HepG2 (cell line): ENCODE measurements around the gene DRD3. TPM values are rescaled to one million over a fixed set of nuclear protein-coding genes. Genes with fewer than 3 reads are reported as not detected.

Source experiments
- ATAC-seq: fragments of 200-7000 bp; cut with Tn5 transposase; 3 replicates; pipeline ENCODE4 v1.9.1; 2020; ENCODE audit warnings: mild to moderate bottlenecking, moderate library complexity
- BruUV-seq: library from RNA; stranded (reverse); fragments of 400-500 nt; replicated peaks from 2 replicates; lab custom pipeline; 2021; lab: Mats Ljungman, UMichigan
- CTCF ChIA-PET: fragments of 300-600 bp; formaldehyde crosslinking; extraction: SDS; loops from one replicate; lab custom pipeline; 2021; ENCODE audit warnings: low total read pairs, inconsistent platforms, low intra/inter-chr PET ratio; lab: Yijun Ruan, JAX
- POLR2A ChIA-PET: fragments of 350-600 bp; sonication (Branson Sonifier 250); formaldehyde crosslinking; loops from one replicate; lab custom pipeline; 2020; ENCODE audit warnings: antibody characterized with exemption, inconsistent platforms; lab: Yijun Ruan, JAX
- DNase-seq: peaks from one replicate; pipeline ENCODE4 v3.0.0-alpha.2; 2015; ENCODE audit warnings: low spot score
- FAIRE-seq: peaks from 3 replicates; lab custom pipeline; 2011; peaks lifted over from hg19 to GRCh38; lab: Jason Lieb, UNC
- H2AFZ ChIP-seq: one replicate; pipeline ENCODE4 v1.6.1; 2011; ENCODE audit warnings: low read length, inconsistent platforms
- H3K27ac ChIP-seq: fragments of 300-600 bp; 3 replicates; pipeline ENCODE4 v1.8.0; 2011; ENCODE audit warnings: mixed run types, mild to moderate bottlenecking, mixed read lengths, low read length, inconsistent platforms; ENCODE audit not compliant: insufficient read depth; ENCODE audit errors: extremely low read length
- H3K27me3 ChIP-seq, 2 experiments: fragments of 200-600 bp in 1 of 2; 2 replicates in 1 of 2; 3 replicates in 1 of 2; pipeline versions ENCODE4 v1.6.0 to v1.8.0; 2011; ENCODE audit warnings: low read length in 2 of 2, mild to moderate bottlenecking in 2 of 2, moderate library complexity in 2 of 2, inconsistent platforms in 1 of 2; ENCODE audit not compliant: insufficient read depth in 2 of 2, control insufficient read depth in 1 of 2
- H3K36me3 ChIP-seq, 2 experiments: fragments of 200-600 bp in 1 of 2; replicated peaks in 1 of 2; 2 replicates in 1 of 2; 3 replicates in 1 of 2; pipeline versions ENCODE4 v1.5.1 to v1.8.0; 2011; ENCODE audit warnings: low read length in 2 of 2, inconsistent platforms in 1 of 2; ENCODE audit not compliant: insufficient read depth in 2 of 2, control insufficient read depth in 1 of 2
- H3K4me1 ChIP-seq: 2 replicates; pipeline ENCODE4 v1.5.1; 2012; ENCODE audit warnings: low read length, inconsistent platforms; ENCODE audit not compliant: insufficient read depth
- H3K4me2 ChIP-seq: 2 replicates; pipeline ENCODE4 v1.6.0; 2011; ENCODE audit warnings: low read depth, low read length, inconsistent platforms
- H3K4me3 ChIP-seq, 3 experiments: fragments of 200-600 bp in 1 of 3; sonication (generic), shearing (Covaris generic) in 1 of 3; replicated peaks in 1 of 3; 2 replicates each; pipeline ENCODE4 v1.5.1; 2011 to 2016; ENCODE audit warnings: low read length in 3 of 3, inconsistent platforms in 2 of 3, low read depth in 2 of 3, mild to moderate bottlenecking in 2 of 3, control low read depth in 1 of 3, mixed read lengths in 1 of 3; ENCODE audit not compliant: insufficient read depth in 1 of 3
- H3K79me2 ChIP-seq: one replicate; pipeline ENCODE4 v1.6.1; 2011; ENCODE audit warnings: low read length, inconsistent platforms; ENCODE audit not compliant: insufficient read depth
- H3K9ac ChIP-seq: 2 replicates; pipeline ENCODE4 v1.6.0; 2011; ENCODE audit warnings: mild to moderate bottlenecking, low read depth, low read length, inconsistent platforms; ENCODE audit not compliant: insufficient read depth
- H3K9me3 ChIP-seq: 2 replicates; pipeline ENCODE4 v1.5.1; 2012; ENCODE audit warnings: mild to moderate bottlenecking, low read length
- H4K20me1 ChIP-seq: 2 replicates; pipeline ENCODE4 v1.6.0; 2011; ENCODE audit warnings: inconsistent platforms, mild to moderate bottlenecking, low read length, moderate library complexity; ENCODE audit not compliant: insufficient read depth
- PAWR ChIP-seq: sonication (generic); formaldehyde crosslinking; IDR thresholded peaks from 2 replicates; pipeline ENCODE4 v1.4.0; 2020; ENCODE audit warnings: missing genetic modification reagents, mild to moderate bottlenecking, borderline replicate concordance
- U2AF2 ChIP-seq: fragments of 200-400 bp; formaldehyde crosslinking; IDR thresholded peaks from 2 replicates; pipeline ENCODE4 v1.6.1; 2017; ENCODE audit warnings: low read depth, mild to moderate bottlenecking, low read length
- ZNF138 ChIP-seq: sonication (generic); formaldehyde crosslinking; IDR thresholded peaks from 2 replicates; pipeline ENCODE4 v1.5.0; 2020; ENCODE audit warnings: mild to moderate bottlenecking, low read depth, missing genetic modification reagents
- ZNF225 ChIP-seq: sonication (generic); formaldehyde crosslinking; IDR thresholded peaks from 2 replicates; pipeline ENCODE4 v1.4.0; 2020; ENCODE audit warnings: mild to moderate bottlenecking, missing genetic modification reagents
- ZNF552 ChIP-seq: sonication (generic); formaldehyde crosslinking; IDR thresholded peaks from 2 replicates; pipeline ENCODE4 v1.9.0; 2022; ENCODE audit warnings: missing genetic modification reagents, mild to moderate bottlenecking, borderline replicate concordance
- WGBS: methylation state at CpG from one replicate; pipeline ENCODE4 v1.1.6; 2017; ENCODE audit warnings: low lambda C conversion rate; 5-methylcytosine and 5-hydroxymethylcytosine counted together
- in situ Hi-C: cut with HindIII; loops from 2 replicates; pipeline ENCODE4 v1.10.0; 2017; ENCODE audit warnings: low pct_unique_long_range_greater_than_20kb; ENCODE audit not compliant: extremely low pct_ligation_motif_present
- intact Hi-C: fragments of 100-400 bp; cut with micrococcal nuclease; formaldehyde crosslinking; loops from one replicate; pipeline ENCODE4 v1.10.0; 2022; ENCODE audit not compliant: unreplicated experiment
- polyA plus RNA-seq, 8 experiments: library from polyadenylated mRNA; depleted of rRNA in 3 of 8; stranded (reverse) in 7 of 8; unstranded in 1 of 8; fragments of >200 nt; fragmentation: Illumina TruSeq in 4 of 8; extraction: Trizol in 4 of 8; gene quantifications; 2 replicates each; pipeline versions ENCODE4 v1.2.1 to v1.2.3, GENCODE V29; 2011 to 2016; ENCODE audit warnings: low read depth in 4 of 8, missing spikeins in 1 of 8, mixed read lengths in 1 of 8; ENCODE audit not compliant: insufficient read depth in 1 of 8
- total RNA-seq, 5 experiments: library from RNA; depleted of rRNA; stranded (reverse); fragments of >200 nt; fragmentation: Illumina TruSeq; extraction: Trizol; gene quantifications; 2 replicates each; pipeline ENCODE4 v1.2.3, GENCODE V29; 2016; ENCODE audit warnings: low read depth in 1 of 5
- TF ChIP-seq, protein P1 (sequence below): sonication (generic); formaldehyde crosslinking; conservative IDR thresholded peaks from 2 replicates; pipeline ENCODE4 v1.8.0; 2022; ENCODE audit warnings: missing genetic modification reagents
- TF ChIP-seq, protein P2 (sequence below): sonication (generic); formaldehyde crosslinking; conservative IDR thresholded peaks from 2 replicates; pipeline ENCODE4 v1.4.0; 2020; ENCODE audit warnings: missing genetic modification reagents

The DRD3 gene
- total and polyA plus RNA-seq, 2 of the 13 experiments (the other 11 are each of a cell fraction or from before 2014, with no cell fraction given), result not detected

DNA sequence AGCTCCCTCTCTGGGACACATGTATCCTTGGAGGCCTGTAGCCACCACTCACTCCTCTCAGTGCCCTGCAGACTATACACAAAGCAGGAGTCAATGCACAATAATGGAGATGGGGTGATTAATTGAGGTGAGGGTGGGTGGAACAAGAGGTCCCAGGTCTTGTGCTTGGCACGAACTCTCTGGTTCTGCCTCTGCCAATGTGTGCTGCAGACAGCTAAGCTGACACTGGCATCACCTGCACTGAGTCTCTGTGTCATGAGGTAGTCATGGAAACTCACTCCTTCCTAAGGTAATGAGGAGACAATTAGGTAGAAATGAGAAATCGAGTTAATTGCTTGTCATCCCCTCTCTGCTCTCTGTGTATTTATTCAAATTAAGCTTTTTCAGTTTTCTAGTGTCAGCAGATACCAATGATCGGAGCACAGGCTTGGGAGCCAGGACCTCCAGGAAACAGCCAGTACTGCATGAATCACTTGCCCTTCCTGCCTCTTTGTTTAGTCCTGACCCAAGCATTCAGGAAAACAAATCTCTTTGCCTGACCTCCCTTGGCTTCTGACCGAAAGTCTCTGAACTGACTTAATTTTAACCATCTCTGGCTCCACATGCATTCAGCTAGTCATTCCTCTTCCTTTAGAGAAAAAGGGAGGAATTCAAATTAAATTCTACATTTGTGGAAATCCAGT is 56.7 kb downstream of the DRD3 start:
- WGBS, result 15% methylated on average over 4 of the region's 4 CpGs
- H3K4me1 ChIP-seq, result no peaks in the 10 kb centered on the region
- DNase-seq, result no peak
- no peaks in the 10 kb centered on the region for H3K9me3 ChIP-seq
- BruUV-seq, result no TSS peak
- no peak for FAIRE-seq
- H3K4me2 ChIP-seq, result no peak overlapping the region
- in situ Hi-C loops, result no loop called here
- CTCF ChIA-PET, result no interaction called here
- POLR2A ChIA-PET, result no interaction called here
- H3K27me3 ChIP-seq, result peaks cover 0 to 4% of the 10 kb centered on the region in 2 experiments; a peak in 2 of 5 replicates
- no peak for ATAC-seq
- H3K79me2 ChIP-seq, result no peaks in the 10 kb centered on the region
- no peak overlapping the region for H2AFZ ChIP-seq
- H3K36me3 ChIP-seq, result no peaks in the 10 kb centered on the region
- TF ChIP-seq ZNF225, result no peak
- TF ChIP-seq PAWR (CRISPR knock-in tag), result no peak
- TF ChIP-seq U2AF2, result no peak
- H4K20me1 ChIP-seq, result no peaks in the 10 kb centered on the region
- H3K27ac ChIP-seq, result no peak overlapping the region
- no peak overlapping the region for H3K9ac ChIP-seq
- intact Hi-C loops, result no loop called here
- H3K4me3 ChIP-seq, result no peak overlapping the region

DNA sequence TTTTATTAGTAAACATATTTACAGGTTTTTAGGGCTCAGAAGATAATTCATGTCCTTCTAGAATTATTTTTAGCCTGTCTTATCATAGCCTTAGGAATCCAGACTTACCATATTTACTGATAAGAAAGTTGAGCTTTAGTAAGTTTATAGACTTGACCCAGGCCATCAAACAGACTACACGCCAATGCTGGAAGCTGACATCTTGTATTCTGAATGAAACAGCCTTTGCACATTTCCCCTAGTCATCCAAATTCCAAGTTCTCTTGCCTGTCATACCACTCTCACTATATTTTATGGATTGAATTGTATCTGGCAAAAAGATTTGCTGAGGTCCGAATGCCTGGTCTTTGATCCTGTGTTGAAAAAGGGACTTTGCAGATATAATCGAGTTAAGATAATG is 58.6 kb downstream of the DRD3 start:
- intact Hi-C loops, result no loop called here
- in situ Hi-C loops, result no loop called here
- Histone ChIP-seq H3K9ac (no peak overlapping the region), H3K27ac (no peak overlapping the region), H3K4me3 (no peak overlapping the region), H3K9me3 (no peaks in the 10 kb centered on the region), H3K27me3 (peaks cover 0 to 4% of the 10 kb centered on the region in 2 experiments; a peak in 2 of 5 replicates), H3K4me2 (no peak overlapping the region), H4K20me1 (no peaks in the 10 kb centered on the region), H3K79me2 (no peaks in the 10 kb centered on the region), H2AFZ (no peak overlapping the region), H3K36me3 (no peaks in the 10 kb centered on the region), H3K4me1 (no peaks in the 10 kb centered on the region)
- CTCF ChIA-PET, result no interaction called here
- ATAC-seq (no peak), DNase-seq (no peak), FAIRE-seq (no peak)
- TF ChIP-seq, protein P1, sequence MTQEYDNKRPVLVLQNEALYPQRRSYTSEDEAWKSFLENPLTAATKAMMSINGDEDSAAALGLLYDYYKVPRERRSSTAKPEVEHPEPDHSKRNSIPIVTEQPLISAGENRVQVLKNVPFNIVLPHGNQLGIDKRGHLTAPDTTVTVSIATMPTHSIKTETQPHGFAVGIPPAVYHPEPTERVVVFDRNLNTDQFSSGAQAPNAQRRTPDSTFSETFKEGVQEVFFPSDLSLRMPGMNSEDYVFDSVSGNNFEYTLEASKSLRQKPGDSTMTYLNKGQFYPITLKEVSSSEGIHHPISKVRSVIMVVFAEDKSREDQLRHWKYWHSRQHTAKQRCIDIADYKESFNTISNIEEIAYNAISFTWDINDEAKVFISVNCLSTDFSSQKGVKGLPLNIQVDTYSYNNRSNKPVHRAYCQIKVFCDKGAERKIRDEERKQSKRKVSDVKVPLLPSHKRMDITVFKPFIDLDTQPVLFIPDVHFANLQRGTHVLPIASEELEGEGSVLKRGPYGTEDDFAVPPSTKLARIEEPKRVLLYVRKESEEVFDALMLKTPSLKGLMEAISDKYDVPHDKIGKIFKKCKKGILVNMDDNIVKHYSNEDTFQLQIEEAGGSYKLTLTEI (CRISPR knock-in tag), result no peak
- no peak for TF ChIP-seq ZNF552
- TF ChIP-seq, protein P2, sequence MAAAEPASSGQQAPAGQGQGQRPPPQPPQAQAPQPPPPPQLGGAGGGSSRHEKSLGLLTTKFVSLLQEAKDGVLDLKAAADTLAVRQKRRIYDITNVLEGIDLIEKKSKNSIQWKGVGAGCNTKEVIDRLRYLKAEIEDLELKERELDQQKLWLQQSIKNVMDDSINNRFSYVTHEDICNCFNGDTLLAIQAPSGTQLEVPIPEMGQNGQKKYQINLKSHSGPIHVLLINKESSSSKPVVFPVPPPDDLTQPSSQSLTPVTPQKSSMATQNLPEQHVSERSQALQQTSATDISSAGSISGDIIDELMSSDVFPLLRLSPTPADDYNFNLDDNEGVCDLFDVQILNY (CRISPR knock-in tag), result no peak
- TF ChIP-seq ZNF138 (CRISPR knock-in tag), result no peak
- POLR2A ChIA-PET, result no interaction called here
- 10% methylated on average over 3 of the region's 3 CpGs for WGBS
- no TSS peak for BruUV-seq
